Gastroesophageal sphincter (tissue), 3 donors: Measurements from ENCODE around the gene PYY.

ENCODE experiments used
- CTCF ChIP-seq, 4 experiments: fragments of 200-600 bp in 2 of 4; fragments of 450-650 bp in 2 of 4; sonication (generic) in 1 of 4; IDR thresholded peaks; one replicate each; pipeline ENCODE4 v1.5.1; 2017 to 2019; ENCODE audit warnings: antibody characterized with exemption in 4 of 4, mild to moderate bottlenecking in 2 of 4, moderate library complexity in 2 of 4
- EP300 ChIP-seq: sonication (generic); formaldehyde crosslinking; IDR thresholded peaks from one replicate; pipeline ENCODE4 v1.6.1; 2017; ENCODE audit warnings: antibody characterized with exemption, mild to moderate bottlenecking
- POLR2A ChIP-seq, 2 donors: fragments of 450-650 bp; IDR thresholded peaks; one replicate each; pipeline ENCODE4 v1.6.1; 2017; ENCODE audit warnings: antibody characterized with exemption in 2 of 2, mild to moderate bottlenecking in 2 of 2, moderate library complexity in 1 of 2
- POLR2AphosphoS5 ChIP-seq: sonication (generic); formaldehyde crosslinking; IDR thresholded peaks from one replicate; pipeline ENCODE4 v1.6.1; 2017; ENCODE audit warnings: antibody characterized with exemption

- TF ChIP-seq CTCF (IDR thresholded peaks at IDR 0.05) = no peak
- no peak for TF ChIP-seq POLR2A (IDR thresholded peaks at IDR 0.05)
- TF ChIP-seq POLR2AphosphoS5 = no peak
- no peak for TF ChIP-seq EP300
Observed at GRCh38 chr17:43986225-43986981, 32.7 kb upstream of the PYY start.
